Measurements from ENCODE around the gene TRPM1. TPM values are rescaled to one million over a fixed set of nuclear protein-coding genes. Genes with fewer than 3 reads are reported as not detected.

TRPM1 gene
- total RNA-seq, 6 experiments from 2014 or later = 0.03 to 0.18 (median 0.17) TPM; not detected in 3

- no peak for DNase-seq
- Mint-ChIP-seq H3K4me3 (no peak overlapping the region), H3K27ac (no peak overlapping the region), H3K36me3 (ENCODE audit: low read depth) (no peaks in the 10 kb centered on the region), H3K9me3 (no peaks in the 10 kb centered on the region), H3K4me1 (ENCODE audit: low read depth) (peaks cover 48% of the 10 kb centered on the region), H3K27me3 (ENCODE audit: insufficient read depth) (peaks cover 10% of the 10 kb centered on the region)
- TF ChIP-seq CTCF (IDR thresholded peaks at IDR 0.05) = no peak
Observed at GRCh38 chr15:31081588-31082250, 19.8 kb downstream of the TRPM1 start.

DNA sequence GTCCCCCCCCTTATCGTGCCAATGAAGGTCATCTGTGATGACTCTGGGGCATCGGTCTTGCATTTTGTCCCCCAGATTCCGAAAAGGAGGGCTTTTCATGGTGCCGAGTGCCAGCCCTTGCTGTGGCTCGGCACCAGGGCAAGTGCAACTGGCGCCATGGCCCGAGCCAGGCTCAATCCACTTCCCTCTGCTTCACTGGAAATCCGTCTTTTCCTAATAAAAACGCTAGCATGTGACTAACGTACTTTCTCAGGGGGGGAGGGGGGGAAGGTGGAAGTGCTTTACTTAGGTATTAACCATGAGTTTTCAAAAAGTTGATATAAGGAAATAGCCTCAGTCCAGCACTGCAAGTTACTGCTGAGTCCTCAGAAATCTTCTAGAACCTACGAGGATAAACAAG lies 20.5 kb downstream of the TRPM1 start:
- no peak for DNase-seq
- Mint-ChIP-seq H3K4me3 (no peak overlapping the region), H3K27ac (no peak overlapping the region), H3K36me3 (ENCODE audit: low read depth) (no peaks in the 10 kb centered on the region), H3K9me3 (no peaks in the 10 kb centered on the region), H3K4me1 (ENCODE audit: low read depth) (peaks cover 48% of the 10 kb centered on the region), H3K27me3 (ENCODE audit: insufficient read depth) (peaks cover 9% of the 10 kb centered on the region)
- TF ChIP-seq CTCF (IDR thresholded peaks at IDR 0.05) = no peak

DNA sequence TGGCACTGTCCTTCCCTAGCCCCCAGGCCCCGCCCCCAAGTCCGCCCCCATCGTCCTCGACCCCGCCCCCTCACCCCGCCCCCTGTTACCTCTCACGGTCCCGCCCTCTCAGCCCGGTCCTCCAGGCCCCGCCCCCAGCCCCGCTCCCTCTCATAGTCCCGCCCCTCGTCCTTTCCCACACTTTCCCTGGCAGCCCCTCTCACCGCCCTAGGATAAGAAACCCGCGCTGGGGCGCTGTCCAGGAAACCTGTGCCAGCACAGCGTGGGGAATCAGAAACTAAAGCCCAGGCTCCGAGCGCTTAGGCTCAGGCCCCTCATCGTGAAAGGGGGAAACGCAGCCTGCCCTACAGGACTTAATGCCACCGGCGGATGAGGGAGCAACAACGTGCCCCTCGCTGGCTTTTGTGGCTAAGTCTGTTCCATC lies 20.9 kb downstream of the TRPM1 start:
- Mint-ChIP-seq H3K27me3 (ENCODE audit: insufficient read depth) (peaks cover 6% of the 10 kb centered on the region), H3K36me3 (ENCODE audit: low read depth) (no peaks in the 10 kb centered on the region), H3K27ac (no peak overlapping the region), H3K9me3 (no peaks in the 10 kb centered on the region), H3K4me1 (ENCODE audit: low read depth) (peaks cover 48% of the 10 kb centered on the region), H3K4me3 (no peak overlapping the region)
- no peak for TF ChIP-seq CTCF (IDR thresholded peaks at IDR 0.05)
- DNase-seq = no peak

DNA sequence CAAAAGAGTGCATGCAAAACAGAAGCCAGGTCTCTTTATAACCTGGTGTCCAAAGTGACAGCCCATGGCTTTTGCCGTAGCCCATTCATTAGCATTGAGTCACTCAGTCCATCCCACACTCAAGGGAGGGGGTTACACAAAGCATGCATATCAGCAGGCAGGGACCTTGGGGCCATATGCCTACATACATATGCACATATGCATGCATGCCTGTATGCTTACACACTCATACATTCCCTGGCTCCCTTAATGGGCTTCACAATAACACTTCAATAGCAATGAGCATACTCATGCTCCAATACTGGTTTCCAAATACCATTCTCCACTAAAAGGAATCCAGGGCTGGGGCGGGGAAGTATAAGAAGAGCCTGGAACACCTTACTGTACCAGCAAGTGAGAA lies 22.0 kb downstream of the TRPM1 start:
- Mint-ChIP-seq H3K27me3 (ENCODE audit: insufficient read depth) (peaks cover 9% of the 10 kb centered on the region), H3K9me3 (no peaks in the 10 kb centered on the region), H3K27ac (peak overlapping the region; percentile 58), H3K36me3 (ENCODE audit: low read depth) (no peaks in the 10 kb centered on the region), H3K4me3 (no peak overlapping the region; the same call in 1 of the 2 replicates), H3K4me1 (ENCODE audit: low read depth) (peaks cover 48% of the 10 kb centered on the region)
- DNase-seq = peak; percentile 83
- no peak for TF ChIP-seq CTCF (IDR thresholded peaks at IDR 0.05)

- Mint-ChIP-seq H3K9me3 (no peaks in the 10 kb centered on the region), H3K4me3 (no peak overlapping the region), H3K27ac (no peak overlapping the region), H3K36me3 (ENCODE audit: low read depth) (no peaks in the 10 kb centered on the region), H3K27me3 (ENCODE audit: insufficient read depth) (peaks cover 9% of the 10 kb centered on the region), H3K4me1 (ENCODE audit: low read depth) (peaks cover 39% of the 10 kb centered on the region)
- no peak for DNase-seq
- no peak for TF ChIP-seq CTCF (IDR thresholded peaks at IDR 0.05)
Observed at GRCh38 chr15:31078471-31078870, 23.1 kb downstream of the TRPM1 start.

Data from HFFc6 (cell line).